ENCODE measurements around the gene RABL6. TPM values are rescaled to one million over a fixed set of nuclear protein-coding genes. Genes with fewer than 3 reads are reported as not detected.
"Not testable (repeated sequence)": the region's sequence is repeated elsewhere in the genome, so short reads cannot be mapped to it uniquely, and the experiment has no call there.

Gene RABL6
- total RNA-seq, 1 donor from 2014 or later, result 46.9 TPM

- intact Hi-C loops (cut with DNase I), result no loop called here
- DNase-seq (ENCODE audit: low spot score) (no peak), ATAC-seq (no peak)
These were observed 52.8 kb downstream of the RABL6 start for GRCh38 chr9:136860529-136860928.

GRCh38 chr9:136860933-136861873 lies 53.5 kb downstream of the RABL6 start:
- DNase-seq (ENCODE audit: low spot score) (no peak), ATAC-seq (no peak)
- intact Hi-C loops (cut with DNase I), result no loop called here

- intact Hi-C loops (cut with DNase I), result no loop called here
- ATAC-seq (no peak), DNase-seq (ENCODE audit: low spot score) (no peak)
These were observed 54.2 kb downstream of the RABL6 start for GRCh38 chr9:136861874-136862457.

- ATAC-seq (no peak), DNase-seq (ENCODE audit: low spot score) (peak; percentile 56)
- intact Hi-C loops (cut with DNase I), result no loop called here
These were observed 55.3 kb downstream of the RABL6 start for GRCh38 chr9:136862849-136863622.

- peak; percentile 54 for DNase-seq (ENCODE audit: low spot score)
- ATAC-seq, result no peak
- intact Hi-C loops (cut with DNase I), result no loop called here
These were observed 56.0 kb downstream of the RABL6 start for GRCh38 chr9:136863623-136864273.

GRCh38 chr9:136865041-136865767 lies 57.5 kb downstream of the RABL6 start:
- ATAC-seq (no peak), DNase-seq (ENCODE audit: low spot score) (no peak)
- intact Hi-C loops (cut with DNase I), result no loop called here

- ATAC-seq (peak; percentile 2), DNase-seq (ENCODE audit: low spot score) (peak; percentile 68)
- intact Hi-C loops (cut with DNase I), result no loop called here
These were observed 58.0 kb downstream of the RABL6 start for GRCh38 chr9:136865768-136866103.

GRCh38 chr9:136866898-136867421 lies 59.2 kb downstream of the RABL6 start:
- DNase-seq (ENCODE audit: low spot score), result peak; percentile 56
- intact Hi-C loops (cut with DNase I); ATAC-seq: not testable (repeated sequence)

- no peak for ATAC-seq
- DNase-seq (ENCODE audit: low spot score), result peak; percentile 50
- intact Hi-C loops (cut with DNase I), result no loop called here
These were observed 59.7 kb downstream of the RABL6 start for GRCh38 chr9:136867480-136867879.

GRCh38 chr9:136867917-136868316 lies 60.2 kb downstream of the RABL6 start:
- DNase-seq (ENCODE audit: low spot score) (no peak), ATAC-seq (no peak)
- intact Hi-C loops (cut with DNase I), result no loop called here

GRCh38 chr9:136868644-136869043 lies 60.9 kb downstream of the RABL6 start:
- intact Hi-C loops (cut with DNase I), result no loop called here
- no peak for ATAC-seq
- DNase-seq (ENCODE audit: low spot score), result no peak

- ATAC-seq, result not testable (repeated sequence)
These were observed 61.9 kb downstream of the RABL6 start for GRCh38 chr9:136869611-136870010.

GRCh38 chr9:136875155-136875554 lies 67.4 kb downstream of the RABL6 start:
- intact Hi-C loops (cut with DNase I), result no loop called here
- ATAC-seq (no peak), DNase-seq (ENCODE audit: low spot score) (no peak)

More at GRCh38 chr9:136869611-136870010, 61.9 kb downstream of the RABL6 start:
- DNase-seq (ENCODE audit: low spot score); intact Hi-C loops (cut with DNase I): not testable (repeated sequence)

- ATAC-seq (no peak), DNase-seq (ENCODE audit: low spot score) (no peak)
- intact Hi-C loops (cut with DNase I), result no loop called here
These were observed 68.7 kb downstream of the RABL6 start for GRCh38 chr9:136876476-136876875.

- intact Hi-C loops (cut with DNase I), result no loop called here
- DNase-seq (ENCODE audit: low spot score) (no peak), ATAC-seq (no peak)
These were observed 72.9 kb downstream of the RABL6 start for GRCh38 chr9:136880651-136881050.

GRCh38 chr9:136881691-136882108 lies 74.0 kb downstream of the RABL6 start:
- ATAC-seq, result no peak
- intact Hi-C loops (cut with DNase I), result no loop called here
- no peak for DNase-seq (ENCODE audit: low spot score)

GRCh38 chr9:136882109-136882946 lies 74.6 kb downstream of the RABL6 start:
- intact Hi-C loops (cut with DNase I), result no loop called here
- ATAC-seq, result no peak

GRCh38 chr9:136882947-136883283 lies 75.2 kb downstream of the RABL6 start:
- intact Hi-C loops (cut with DNase I); DNase-seq (ENCODE audit: low spot score); ATAC-seq: not testable (repeated sequence)

More at GRCh38 chr9:136882109-136882946, 74.6 kb downstream of the RABL6 start:
- DNase-seq (ENCODE audit: low spot score), result no peak
